GM12878 (cell line): ENCODE data around the gene LUZP2. TPM values are rescaled to one million over a fixed set of nuclear protein-coding genes. Genes with fewer than 3 reads are reported as not detected.

Experiments
- ATAC-seq: fragments of 200-7000 bp; cut with Tn5 transposase; 3 replicates; pipeline ENCODE4 v1.9.1; 2020; ENCODE audit warnings: mild to moderate bottlenecking, moderate library complexity
- BruUV-seq: library from RNA; stranded (reverse); fragments of 400-500 nt; replicated peaks from 2 replicates; lab custom pipeline; 2021; lab: Mats Ljungman, UMichigan
- CTCF ChIA-PET: fragments of 300-600 bp; sonication (Branson Sonifier 250); formaldehyde crosslinking; extraction: SDS; loops from one replicate; lab custom pipeline; 2021; ENCODE audit warnings: inconsistent platforms; lab: Yijun Ruan, JAX
- POLR2A ChIA-PET: fragments of 350-600 bp; formaldehyde crosslinking; extraction: SDS; loops from one replicate; lab custom pipeline; 2021; ENCODE audit warnings: inconsistent platforms; lab: Charles Lee
- RAD21 ChIA-PET: fragments of 300-600 bp; sonication (Branson Sonifier 250); formaldehyde crosslinking; loops from one replicate; lab custom pipeline; 2023; ENCODE audit warnings: antibody characterized with exemption; ENCODE audit not compliant: unreplicated experiment; lab: Charles Lee
- SMC1A ChIA-PET: fragments of 300-600 bp; sonication (Branson Sonifier 250); formaldehyde crosslinking; loops from one replicate; lab custom pipeline; 2023; ENCODE audit not compliant: unreplicated experiment, uncharacterized antibody; lab: Charles Lee
- DNase-seq: peaks from one replicate; pipeline ENCODE4 v3.0.0-alpha.2; 2011; ENCODE audit warnings: low read depth, low spot score
- FAIRE-seq: peaks from 3 replicates; lab custom pipeline; 2011; peaks lifted over from hg19 to GRCh38; lab: Jason Lieb, UNC
- H2AFZ ChIP-seq: 2 replicates; pipeline ENCODE4 v1.6.0; 2011; ENCODE audit warnings: low read depth, low read length, control low read depth; ENCODE audit not compliant: control insufficient read depth
- H3K27ac ChIP-seq: 2 replicates; pipeline ENCODE4 v1.5.1; 2011; ENCODE audit warnings: control low read depth; ENCODE audit not compliant: control insufficient read depth, insufficient read depth
- H3K27me3 ChIP-seq, 2 experiments: replicated peaks in 1 of 2; 2 replicates each; pipeline versions ENCODE4 v1.6.0 to v1.6.1; 2011; ENCODE audit warnings: low read length in 1 of 2; ENCODE audit not compliant: control insufficient read depth in 2 of 2, insufficient read depth in 2 of 2
- H3K36me3 ChIP-seq, 2 experiments: 2 replicates each; pipeline ENCODE4 v1.5.1; 2011; ENCODE audit warnings: low read length in 1 of 2; ENCODE audit not compliant: control insufficient read depth in 2 of 2, insufficient read depth in 2 of 2
- H3K4me1 ChIP-seq: 2 replicates; pipeline ENCODE4 v1.6.1; 2011; ENCODE audit warnings: mild to moderate bottlenecking, low read length, moderate library complexity, mixed read lengths; ENCODE audit not compliant: control insufficient read depth, insufficient read depth
- H3K4me2 ChIP-seq: 2 replicates; pipeline ENCODE4 v1.6.0; 2011; ENCODE audit warnings: control low read depth; ENCODE audit not compliant: control insufficient read depth, insufficient read depth
- H3K4me3 ChIP-seq: fragments of 200-600 bp; sonication (generic); 2 replicates; pipeline ENCODE4 v1.5.1; 2016
- H3K79me2 ChIP-seq: 2 replicates; pipeline ENCODE4 v1.6.0; 2011; ENCODE audit warnings: low read length; ENCODE audit not compliant: control insufficient read depth, insufficient read depth
- H3K9ac ChIP-seq: 2 replicates; pipeline ENCODE4 v1.8.0; 2011; ENCODE audit warnings: low read length, control low read depth, mixed read lengths; ENCODE audit not compliant: control insufficient read depth, insufficient read depth
- H3K9me3 ChIP-seq: replicated peaks from 3 replicates; pipeline ENCODE4 v1.5.1; 2011; ENCODE audit warnings: mild to moderate bottlenecking, low read length; ENCODE audit not compliant: control insufficient read depth, insufficient read depth
- H4K20me1 ChIP-seq: 2 replicates; pipeline ENCODE4 v1.6.0; 2011; ENCODE audit not compliant: control insufficient read depth, insufficient read depth
- BMI1 ChIP-seq: fragments of 450-650 bp; IDR thresholded peaks from 2 replicates; pipeline ENCODE4 v1.6.1; 2016; ENCODE audit warnings: mild to moderate bottlenecking, moderate library complexity, borderline replicate concordance
- CUX1 ChIP-seq: IDR thresholded peaks from 2 replicates; pipeline ENCODE4 v1.6.1; 2012; ENCODE audit warnings: improper control_type of control experiment, low read depth, low read length; ENCODE audit not compliant: insufficient replicate concordance
- DPF2 ChIP-seq: fragments of 450-650 bp; IDR thresholded peaks from 2 replicates; pipeline ENCODE4 v1.6.1; 2017; ENCODE audit warnings: mild to moderate bottlenecking
- GATAD2B ChIP-seq: fragments of 450-650 bp; conservative IDR thresholded peaks from 2 replicates; pipeline ENCODE4 v1.6.1; 2017; ENCODE audit warnings: low read depth, mild to moderate bottlenecking, moderate library complexity
- MTA2 ChIP-seq: fragments of 450-650 bp; IDR thresholded peaks from 2 replicates; pipeline ENCODE4 v1.6.1; 2016; ENCODE audit warnings: low read depth, mild to moderate bottlenecking, moderate library complexity
- PKNOX1 ChIP-seq: fragments of 450-650 bp; IDR thresholded peaks from 2 replicates; pipeline ENCODE4 v1.6.1; 2016; ENCODE audit warnings: mild to moderate bottlenecking
- RAD51 ChIP-seq: fragments of 450-650 bp; IDR thresholded peaks from 2 replicates; pipeline ENCODE4 v1.6.1; 2016; ENCODE audit warnings: moderate library complexity, mild to moderate bottlenecking, inconsistent platforms
- TAF1 ChIP-seq: IDR thresholded peaks from 2 replicates; pipeline ENCODE4 v1.6.1; 2011; ENCODE audit warnings: mild to moderate bottlenecking, low read depth, low read length, borderline replicate concordance
- TARDBP ChIP-seq: IDR thresholded peaks from 2 replicates; pipeline ENCODE4 v1.6.1; 2016; ENCODE audit warnings: borderline replicate concordance
- ZNF274 ChIP-seq: IDR thresholded peaks from one replicate; pipeline ENCODE4 v1.8.0; 2011; ENCODE audit not compliant: insufficient read length, insufficient read depth
- WGBS: methylation state at CpG from one replicate; pipeline ENCODE4 v1.1.6; 2016; ENCODE audit warnings: low lambda C conversion rate; ENCODE audit not compliant: insufficient replicate concordance, insufficient coverage; ENCODE audit errors: missing lambda C conversion rate; 5-methylcytosine and 5-hydroxymethylcytosine counted together
- in situ Hi-C: fragments of 300-500 bp; cut with MboI; formaldehyde crosslinking; loops from 9 replicates; pipeline ENCODE4 v1.14.3; 2018; ENCODE audit warnings: mixed read lengths
- intact Hi-C: fragments of 100-400 bp; cut with micrococcal nuclease; formaldehyde crosslinking; loops from one replicate; pipeline ENCODE4 v1.14.2; 2022; ENCODE audit not compliant: unreplicated experiment
- polyA plus RNA-seq, 11 experiments: library from polyadenylated mRNA; depleted of rRNA in 4 of 11; unstranded in 6 of 11; stranded (reverse) in 5 of 11; fragments of >200 nt; fragmentation: Nextera tagmentation in 4 of 11; fragmentation: Illumina TruSeq in 1 of 11; extraction: Ambion mirVana in 4 of 11; extraction: Trizol in 1 of 11; gene quantifications; 1 replicate in 1 of 11; 2 replicates in 10 of 11; pipeline versions ENCODE4 v1.2.1 to v1.2.3, GENCODE V29; 2011 to 2016; ENCODE audit warnings: inconsistent platforms in 2 of 11, missing spikeins in 2 of 11, low read depth in 1 of 11
- total RNA-seq, 4 experiments: library from RNA; depleted of rRNA in 3 of 4; stranded (reverse); fragments of >200 nt in 3 of 4; fragmentation: Illumina TruSeq in 1 of 4; extraction: Trizol in 1 of 4; gene quantifications; 2 replicates each; pipeline versions ENCODE4 v1.2.1 to v1.2.3, GENCODE V29; 2013 to 2021

LUZP2 gene
- total and polyA plus RNA-seq, 10 of the 15 experiments (the other 5 are each of a cell fraction or from before 2014, with no cell fraction given): not detected

GRCh38 chr11:24738972-24739371 lies 242.1 kb downstream of the LUZP2 start (continued):
- no peak for TF ChIP-seq CUX1

- no peaks in the 10 kb centered on the region for H3K9me3 ChIP-seq
- FAIRE-seq: no peak
- intact Hi-C loops: no loop called here
- no peak for ATAC-seq
- no peak overlapping the region for H2AFZ ChIP-seq
- ChIA-PET SMC1A (no interaction called here), CTCF (no interaction called here), RAD21 (no interaction called here), POLR2A (no interaction called here)
- H3K36me3 ChIP-seq: no peaks in the 10 kb centered on the region
- no TSS peak for BruUV-seq
- no peaks in the 10 kb centered on the region for H3K4me1 ChIP-seq
- H3K4me2 ChIP-seq: no peak overlapping the region
- DNase-seq: no peak
- H3K9ac ChIP-seq: no peak overlapping the region
- H3K27me3 ChIP-seq: no peaks in the 10 kb centered on the region
- H3K27ac ChIP-seq: no peak overlapping the region
- 23% methylated on average over 4 of the region's 4 CpGs for WGBS
- H3K79me2 ChIP-seq: no peaks in the 10 kb centered on the region
- no peak overlapping the region for H3K4me3 ChIP-seq
- no peaks in the 10 kb centered on the region for H4K20me1 ChIP-seq
- in situ Hi-C loops: no loop called here
- TF ChIP-seq GATAD2B (no peak), TARDBP (no peak), MTA2 (no peak), ZNF274 (no peak), PKNOX1 (no peak), BMI1 (no peak), DPF2 (no peak), CUX1 (no peak), RAD51 (no peak), TAF1 (no peak)
These were observed 242.8 kb downstream of the LUZP2 start for GRCh38 chr11:24739637-24740036.
